Karpas-422 (cell line): ENCODE measurements around the gene TXNDC11. TPM values are rescaled to one million over a fixed set of nuclear protein-coding genes. Genes with fewer than 3 reads are reported as not detected.
A peak's percentile ranks its signal among the peaks of the same experiment; 100 is the strongest.

Source experiments
- DNase-seq: peaks from one replicate; pipeline ENCODE4 v3.0.0-alpha.2; 2015
- H2AFZ ChIP-seq: fragments of 200-600 bp; sonication (generic); 2 replicates; pipeline ENCODE4 v1.6.1; 2014; ENCODE audit warnings: antibody characterized with exemption, low read length, mixed read lengths
- H3K27ac ChIP-seq: fragments of 200-600 bp; sonication (generic); 2 replicates; pipeline ENCODE4 v1.5.1; 2014; ENCODE audit warnings: mild to moderate bottlenecking, low read length, moderate library complexity
- H3K27me3 ChIP-seq: fragments of 200-600 bp; sonication (generic); 2 replicates; pipeline ENCODE4 v1.6.1; 2014; ENCODE audit warnings: low read length, mixed read lengths
- H3K36me3 ChIP-seq: fragments of 200-600 bp; sonication (generic); 2 replicates; pipeline ENCODE4 v1.6.1; 2014; ENCODE audit warnings: low read length, mixed read lengths; ENCODE audit not compliant: insufficient read depth
- H3K4me1 ChIP-seq: fragments of 200-600 bp; sonication (generic); 2 replicates; pipeline ENCODE4 v1.6.1; 2014; ENCODE audit warnings: mild to moderate bottlenecking, low read length, mixed read lengths
- H3K4me2 ChIP-seq: fragments of 200-600 bp; sonication (generic); 2 replicates; pipeline ENCODE4 v1.6.1; 2014; ENCODE audit warnings: low read length, low read depth, mild to moderate bottlenecking; ENCODE audit not compliant: poor library complexity, severe bottlenecking
- H3K4me3 ChIP-seq: fragments of 200-600 bp; sonication (generic); 2 replicates; pipeline ENCODE4 v1.5.1; 2014; ENCODE audit warnings: mild to moderate bottlenecking, antibody characterized with exemption, low read length, mixed read lengths
- H3K79me2 ChIP-seq: fragments of 200-600 bp; sonication (generic); 2 replicates; pipeline ENCODE4 v1.6.1; 2014; ENCODE audit warnings: mild to moderate bottlenecking, low read length, mixed read lengths
- H3K9ac ChIP-seq: fragments of 200-600 bp; sonication (generic); 2 replicates; pipeline ENCODE4 v1.6.0; 2014; ENCODE audit warnings: low read length
- H3K9me2 ChIP-seq: fragments of 200-600 bp; sonication (generic), shearing (Covaris generic); replicated peaks from 2 replicates; pipeline ENCODE4 v1.6.0; 2014; ENCODE audit warnings: mild to moderate bottlenecking, low read length, moderate library complexity; ENCODE audit not compliant: insufficient read depth
- H3K9me3 ChIP-seq: fragments of 300-700, 200-600 bp; sonication (generic); 2 replicates; pipeline ENCODE4 v1.6.1; 2014; ENCODE audit warnings: low read length, mixed read lengths
- H4K20me1 ChIP-seq: fragments of 200-600 bp; sonication (generic); 2 replicates; pipeline ENCODE4 v1.6.1; 2014; ENCODE audit warnings: mild to moderate bottlenecking, antibody characterized with exemption, low read length, low read depth; ENCODE audit not compliant: insufficient read depth
- total RNA-seq: library from RNA; depleted of rRNA; stranded (reverse); fragments of >200 nt; shearing (Covaris generic); gene quantifications from 2 replicates; pipeline ENCODE4 v1.2.3, GENCODE V29; 2014; ENCODE audit warnings: low replicate concordance

The TXNDC11 gene
- total RNA-seq, 1 experiment from 2014 or later: 28.5 TPM

GRCh38 chr16:11697319-11697718 lies 45.3 kb downstream of the TXNDC11 start:
- no peak overlapping the region for H3K27ac ChIP-seq
- no peak for DNase-seq
- H3K4me2 ChIP-seq: no peak overlapping the region
- H3K36me3 ChIP-seq: peaks cover 22% of the 10 kb centered on the region; the same call in 1 of the 2 replicates
- H3K9me2 ChIP-seq: no peaks in the 10 kb centered on the region
- no peaks in the 10 kb centered on the region for H3K9me3 ChIP-seq
- no peaks in the 10 kb centered on the region for H3K27me3 ChIP-seq
- peaks cover 4% of the 10 kb centered on the region; the same call in 1 of the 2 replicates for H3K4me1 ChIP-seq
- no peak overlapping the region for H2AFZ ChIP-seq
- peaks cover 34% of the 10 kb centered on the region for H3K79me2 ChIP-seq
- no peak overlapping the region for H3K4me3 ChIP-seq
- no peak overlapping the region for H3K9ac ChIP-seq
- no peaks in the 10 kb centered on the region for H4K20me1 ChIP-seq

GRCh38 chr16:11696266-11697012 lies 46.2 kb downstream of the TXNDC11 start:
- no peak overlapping the region for H2AFZ ChIP-seq
- peaks cover 31% of the 10 kb centered on the region for H3K79me2 ChIP-seq

DNA sequence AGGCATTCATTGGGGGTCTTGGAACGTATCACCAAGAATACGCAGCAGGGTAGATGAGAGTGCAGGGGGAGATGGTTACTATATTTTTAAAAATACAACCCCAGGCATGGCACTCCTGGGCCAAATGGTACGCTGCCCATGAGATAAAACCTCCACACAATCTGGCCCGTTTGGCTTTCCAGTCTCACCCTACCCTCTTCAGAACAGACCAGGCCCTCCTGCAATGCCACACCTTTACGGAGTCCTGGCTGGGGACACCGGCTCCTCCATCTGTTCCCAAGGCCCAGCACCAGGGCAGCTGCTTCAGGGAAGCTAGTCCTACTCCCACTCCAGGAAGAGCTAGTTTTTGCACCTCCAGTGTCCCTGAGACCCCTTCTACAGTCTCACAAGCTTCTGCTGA lies 50.0 kb downstream of the TXNDC11 start:
- no peaks in the 10 kb centered on the region for H3K9me3 ChIP-seq
- no peak overlapping the region for H3K4me2 ChIP-seq
- no peak for DNase-seq
- peaks cover 42% of the 10 kb centered on the region for H3K4me1 ChIP-seq
- no peaks in the 10 kb centered on the region for H4K20me1 ChIP-seq
- H3K9me2 ChIP-seq: no peaks in the 10 kb centered on the region
- H2AFZ ChIP-seq: no peak overlapping the region
- no peak overlapping the region for H3K4me3 ChIP-seq
- H3K27me3 ChIP-seq: no peaks in the 10 kb centered on the region
- peaks cover 29% of the 10 kb centered on the region; the same call in 1 of the 2 replicates for H3K36me3 ChIP-seq
- no peak overlapping the region for H3K9ac ChIP-seq
- peaks cover 27% of the 10 kb centered on the region for H3K79me2 ChIP-seq
- no peak overlapping the region for H3K27ac ChIP-seq

More at GRCh38 chr16:11696266-11697012, 46.2 kb downstream of the TXNDC11 start:
- Histone ChIP-seq H4K20me1 (no peaks in the 10 kb centered on the region), H3K4me3 (no peak overlapping the region), H3K4me2 (no peak overlapping the region), H3K36me3 (peaks cover 22% of the 10 kb centered on the region; the same call in 1 of the 2 replicates), H3K9me3 (no peaks in the 10 kb centered on the region), H3K4me1 (peaks cover 8% of the 10 kb centered on the region), H3K27me3 (no peaks in the 10 kb centered on the region), H3K27ac (no peak overlapping the region), H3K9ac (no peak overlapping the region), H3K9me2 (no peaks in the 10 kb centered on the region)
- DNase-seq: no peak

GRCh38 chr16:11692171-11692570 lies 50.5 kb downstream of the TXNDC11 start:
- Histone ChIP-seq H3K27me3 (no peaks in the 10 kb centered on the region), H3K9me2 (no peaks in the 10 kb centered on the region), H3K79me2 (peaks cover 30% of the 10 kb centered on the region), H2AFZ (no peak overlapping the region), H3K4me1 (peaks cover 47% of the 10 kb centered on the region), H3K4me3 (no peak overlapping the region), H3K9me3 (no peaks in the 10 kb centered on the region), H4K20me1 (no peaks in the 10 kb centered on the region), H3K4me2 (no peak overlapping the region), H3K27ac (no peak overlapping the region), H3K36me3 (peaks cover 32% of the 10 kb centered on the region; the same call in 1 of the 2 replicates), H3K9ac (no peak overlapping the region)
- DNase-seq: no peak

DNA sequence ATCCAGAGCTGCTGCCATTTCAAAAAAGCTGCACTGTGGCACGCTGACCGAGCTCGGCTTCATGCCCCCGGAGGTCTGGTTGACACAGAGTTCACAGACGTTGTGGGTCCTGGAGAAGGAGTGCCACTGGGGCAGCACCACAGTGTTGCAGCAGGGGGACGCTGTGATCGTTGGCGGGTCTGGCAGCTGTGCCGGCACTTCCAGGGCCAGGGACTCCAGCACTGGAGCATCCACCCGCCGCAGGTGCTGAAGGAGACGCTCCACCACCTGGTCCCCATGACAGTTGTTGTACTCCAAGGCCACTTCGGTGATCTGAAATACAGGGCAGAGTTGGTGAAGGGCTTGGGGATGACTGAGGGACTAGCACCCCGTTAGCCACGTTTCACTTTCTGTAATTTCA lies 50.9 kb downstream of the TXNDC11 start:
- Histone ChIP-seq H3K27ac (peak overlapping the region; percentile 89; the same call in 1 of the 2 replicates), H3K4me1 (peaks cover 51% of the 10 kb centered on the region), H3K79me2 (peaks cover 30% of the 10 kb centered on the region), H3K36me3 (peaks cover 36% of the 10 kb centered on the region; the same call in 1 of the 2 replicates), H3K4me3 (no peak overlapping the region), H4K20me1 (no peaks in the 10 kb centered on the region), H3K27me3 (no peaks in the 10 kb centered on the region), H3K9ac (no peak overlapping the region), H3K4me2 (no peak overlapping the region), H2AFZ (no peak overlapping the region), H3K9me3 (no peaks in the 10 kb centered on the region), H3K9me2 (no peaks in the 10 kb centered on the region)
- DNase-seq: no peak

DNA sequence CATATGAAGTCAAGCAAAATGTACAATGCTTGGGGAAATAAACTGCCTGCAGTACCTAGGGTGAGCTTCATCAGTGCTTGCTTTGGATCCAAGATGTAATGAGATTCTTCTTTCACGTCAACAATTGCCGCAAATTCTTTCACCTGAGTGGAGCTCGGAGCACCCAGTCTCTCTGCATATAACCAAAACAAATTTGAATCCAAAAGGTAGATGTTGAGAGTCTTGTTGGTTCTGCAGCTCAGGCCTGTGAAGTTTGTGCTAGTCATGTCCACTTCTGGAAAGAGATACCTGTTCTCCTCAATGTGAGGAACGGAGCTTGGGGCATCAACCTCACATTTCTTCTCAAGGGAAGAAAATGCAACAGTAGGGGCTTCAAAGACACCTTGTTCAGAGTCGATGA lies 51.4 kb downstream of the TXNDC11 start:
- H3K4me1 ChIP-seq: peaks cover 57% of the 10 kb centered on the region
- H4K20me1 ChIP-seq: no peaks in the 10 kb centered on the region
- H3K79me2 ChIP-seq: peaks cover 30% of the 10 kb centered on the region
- H3K4me2 ChIP-seq: no peak overlapping the region
- H3K9me2 ChIP-seq: no peaks in the 10 kb centered on the region
- H3K9ac ChIP-seq: no peak overlapping the region
- H3K27ac ChIP-seq: peak overlapping the region; percentile 89
- H2AFZ ChIP-seq: no peak overlapping the region
- H3K36me3 ChIP-seq: peaks cover 39% of the 10 kb centered on the region; the same call in 1 of the 2 replicates
- no peak overlapping the region for H3K4me3 ChIP-seq
- no peaks in the 10 kb centered on the region for H3K9me3 ChIP-seq
- DNase-seq: no peak
- H3K27me3 ChIP-seq: no peaks in the 10 kb centered on the region

- H3K9me2 ChIP-seq: no peaks in the 10 kb centered on the region
- peak; percentile 89 for DNase-seq
- H3K9ac ChIP-seq: peak overlapping the region; percentile 50
- H3K36me3 ChIP-seq: peaks cover 33% of the 10 kb centered on the region; the same call in 1 of the 2 replicates
- peak overlapping the region; percentile 48 for H3K4me2 ChIP-seq
- H3K9me3 ChIP-seq: no peaks in the 10 kb centered on the region
- peaks cover 67% of the 10 kb centered on the region for H3K4me1 ChIP-seq
- no peaks in the 10 kb centered on the region for H4K20me1 ChIP-seq
- no peak overlapping the region for H2AFZ ChIP-seq
- no peaks in the 10 kb centered on the region for H3K27me3 ChIP-seq
- peak overlapping the region; percentile 1 for H3K4me3 ChIP-seq
- H3K79me2 ChIP-seq: peaks cover 21% of the 10 kb centered on the region
- H3K27ac ChIP-seq: peak overlapping the region; percentile 89
Measured at GRCh38 chr16:11689031-11689840, 53.4 kb downstream of the TXNDC11 start.

- Histone ChIP-seq H2AFZ (no peak overlapping the region), H3K79me2 (peaks cover 21% of the 10 kb centered on the region), H3K9me3 (no peaks in the 10 kb centered on the region), H3K36me3 (peaks cover 38% of the 10 kb centered on the region; the same call in 1 of the 2 replicates), H3K4me3 (peak overlapping the region; percentile 27), H3K4me1 (peaks cover 74% of the 10 kb centered on the region), H3K27me3 (no peaks in the 10 kb centered on the region), H4K20me1 (no peaks in the 10 kb centered on the region), H3K4me2 (peak overlapping the region; percentile 48), H3K27ac (peak overlapping the region; percentile 89), H3K9me2 (no peaks in the 10 kb centered on the region), H3K9ac (peak overlapping the region; percentile 33; the same call in 1 of the 2 replicates)
- DNase-seq: no peak
Measured at GRCh38 chr16:11688520-11688886, 54.2 kb downstream of the TXNDC11 start.
